ENCODE data around the gene ZNF135. TPM values are rescaled to one million over a fixed set of nuclear protein-coding genes. Genes with fewer than 3 reads are reported as not detected.

The ZNF135 gene
- total RNA-seq, 4 donors from 2014 or later = 1.1 to 6.2 (median 3.4) TPM

GRCh38 chr19:58086825-58087710 is 28.0 kb downstream of the ZNF135 start:
- no peak for TF ChIP-seq CTCF (IDR thresholded peaks at IDR 0.05; ENCODE audit: low read depth)

- no peak for TF ChIP-seq CTCF (IDR thresholded peaks at IDR 0.05; ENCODE audit: low read depth)
Measured at GRCh38 chr19:58088521-58089052, 29.5 kb downstream of the ZNF135 start.

- TF ChIP-seq CTCF (IDR thresholded peaks at IDR 0.05; ENCODE audit: low read depth) = no peak
Measured at GRCh38 chr19:58089846-58090245, 30.8 kb downstream of the ZNF135 start.

DNA sequence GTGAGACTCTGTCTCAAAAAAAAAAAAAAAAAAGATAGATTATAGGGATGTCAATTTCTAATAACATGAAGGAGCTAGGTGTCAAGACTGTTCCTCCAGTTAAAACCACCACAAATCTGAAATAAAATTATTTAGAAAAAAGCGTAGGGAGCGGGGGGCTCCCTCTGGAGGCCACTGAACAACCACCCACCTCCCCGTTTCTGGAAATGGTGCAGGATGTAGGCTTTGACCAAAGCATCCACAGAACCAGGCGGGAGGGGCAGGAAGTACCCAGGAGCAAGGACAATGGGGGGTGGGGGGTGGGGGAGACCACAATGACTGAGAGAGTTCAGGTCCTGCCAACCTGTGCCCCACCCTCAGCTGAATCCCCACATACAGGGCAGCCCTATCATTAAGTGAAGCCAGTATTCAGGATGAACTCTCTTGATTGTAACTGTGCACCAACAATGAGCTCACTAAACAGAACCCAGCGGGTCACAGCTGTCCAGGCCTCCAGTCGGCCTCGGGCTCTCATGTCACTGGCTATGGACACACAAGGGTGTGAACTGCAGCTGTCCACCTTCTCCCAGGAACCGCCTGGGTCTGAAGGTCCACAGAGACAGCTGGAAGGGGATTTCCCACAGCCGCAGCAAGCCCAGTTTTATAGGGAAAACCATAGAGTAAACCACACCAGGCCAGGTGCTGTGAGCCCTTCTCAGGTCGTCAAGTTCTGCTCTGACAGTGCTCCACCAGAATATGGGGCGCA is 32.3 kb downstream of the ZNF135 start:
- TF ChIP-seq CTCF (IDR thresholded peaks at IDR 0.05; ENCODE audit: low read depth) = no peak

- TF ChIP-seq CTCF (IDR thresholded peaks at IDR 0.05; ENCODE audit: low read depth) = no peak
Measured at GRCh38 chr19:58093071-58093470, 34.0 kb downstream of the ZNF135 start.

- no peak for TF ChIP-seq CTCF (IDR thresholded peaks at IDR 0.05; ENCODE audit: low read depth)
Measured at GRCh38 chr19:58095328-58095727, 36.2 kb downstream of the ZNF135 start.

DNA sequence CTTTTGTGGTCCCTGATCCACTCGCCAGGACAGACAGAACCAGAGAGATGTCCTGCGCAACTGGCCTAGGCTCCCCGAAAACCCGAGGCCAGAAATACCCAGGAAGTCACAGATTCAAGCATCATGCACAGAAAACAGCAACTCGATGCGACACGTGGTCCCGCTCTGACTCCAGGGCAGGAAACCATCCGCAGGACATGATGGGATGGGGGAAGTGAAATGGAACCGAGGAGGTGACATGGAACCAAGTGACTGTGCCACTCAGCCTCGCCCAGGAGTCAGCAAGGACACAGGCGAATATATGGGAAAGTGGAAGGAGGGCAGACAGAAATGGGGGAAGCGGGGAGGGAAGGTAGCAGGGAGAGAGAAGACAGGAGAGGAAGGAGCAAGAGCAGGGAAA is 37.8 kb downstream of the ZNF135 start:
- no peak for TF ChIP-seq CTCF (IDR thresholded peaks at IDR 0.05; ENCODE audit: low read depth)
